ENCODE data around the gene NR3C1.
A peak's percentile ranks its signal among the peaks of the same experiment; 100 is the strongest.

Gene NR3C1

DNA sequence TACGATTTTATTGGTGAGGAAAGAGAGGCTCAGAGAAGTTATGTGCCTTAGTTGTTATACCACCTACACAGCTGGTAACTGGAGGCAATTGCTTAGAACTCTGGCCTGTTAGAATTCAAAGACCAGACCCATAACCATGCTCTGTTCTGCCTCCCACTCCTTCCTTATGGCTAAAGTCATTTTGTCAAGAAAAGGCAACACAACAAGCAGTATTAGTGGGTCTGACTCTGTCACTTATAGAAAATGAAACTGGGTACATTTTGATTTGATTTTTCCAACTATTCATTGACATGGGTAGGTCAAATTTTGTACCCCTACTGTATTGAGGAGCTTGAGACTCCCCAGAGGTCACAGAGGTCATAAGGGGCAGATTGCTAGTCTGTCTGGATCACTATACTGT, 44.5 kb upstream of the NR3C1 start:
- Histone ChIP-seq H3K27me3 (ENCODE audit: control insufficient read depth, low read length) (no peaks in the 10 kb centered on the region), H3K9me3 (ENCODE audit: control insufficient read depth, insufficient read depth, low read length) (no peaks in the 10 kb centered on the region), H3K4me3 (ENCODE audit: low read length) (no peak overlapping the region), H3K9me2 (replicated peaks; ENCODE audit: control insufficient read depth, low read length) (no peaks in the 10 kb centered on the region), H3K36me3 (ENCODE audit: control insufficient read depth, low read length) (no peaks in the 10 kb centered on the region), H3K79me2 (ENCODE audit: control insufficient read depth, low read length) (no peaks in the 10 kb centered on the region), H3K27ac (ENCODE audit: low read depth, low read length) (no peak overlapping the region), H4K20me1 (ENCODE audit: control insufficient read depth, insufficient read depth, low read depth, low read length) (no peaks in the 10 kb centered on the region), H3F3A (ENCODE audit: control insufficient read depth, insufficient read depth) (no peaks in the 10 kb centered on the region), H3K4me2 (ENCODE audit: low read length) (no peak overlapping the region), H3K4me1 (ENCODE audit: control insufficient read depth, low read length) (peaks cover 33% of the 10 kb centered on the region)
- no peak for TF ChIP-seq EZH2phosphoT487 (IDR thresholded peaks at IDR 0.05; ENCODE audit: borderline replicate concordance, low read length)
- TF ChIP-seq, protein P1, sequence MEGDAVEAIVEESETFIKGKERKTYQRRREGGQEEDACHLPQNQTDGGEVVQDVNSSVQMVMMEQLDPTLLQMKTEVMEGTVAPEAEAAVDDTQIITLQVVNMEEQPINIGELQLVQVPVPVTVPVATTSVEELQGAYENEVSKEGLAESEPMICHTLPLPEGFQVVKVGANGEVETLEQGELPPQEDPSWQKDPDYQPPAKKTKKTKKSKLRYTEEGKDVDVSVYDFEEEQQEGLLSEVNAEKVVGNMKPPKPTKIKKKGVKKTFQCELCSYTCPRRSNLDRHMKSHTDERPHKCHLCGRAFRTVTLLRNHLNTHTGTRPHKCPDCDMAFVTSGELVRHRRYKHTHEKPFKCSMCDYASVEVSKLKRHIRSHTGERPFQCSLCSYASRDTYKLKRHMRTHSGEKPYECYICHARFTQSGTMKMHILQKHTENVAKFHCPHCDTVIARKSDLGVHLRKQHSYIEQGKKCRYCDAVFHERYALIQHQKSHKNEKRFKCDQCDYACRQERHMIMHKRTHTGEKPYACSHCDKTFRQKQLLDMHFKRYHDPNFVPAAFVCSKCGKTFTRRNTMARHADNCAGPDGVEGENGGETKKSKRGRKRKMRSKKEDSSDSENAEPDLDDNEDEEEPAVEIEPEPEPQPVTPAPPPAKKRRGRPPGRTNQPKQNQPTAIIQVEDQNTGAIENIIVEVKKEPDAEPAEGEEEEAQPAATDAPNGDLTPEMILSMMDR (IDR thresholded peaks at IDR 0.05; ENCODE audit: low read depth, low read length, poor library complexity, severe bottlenecking), result no peak

DNA sequence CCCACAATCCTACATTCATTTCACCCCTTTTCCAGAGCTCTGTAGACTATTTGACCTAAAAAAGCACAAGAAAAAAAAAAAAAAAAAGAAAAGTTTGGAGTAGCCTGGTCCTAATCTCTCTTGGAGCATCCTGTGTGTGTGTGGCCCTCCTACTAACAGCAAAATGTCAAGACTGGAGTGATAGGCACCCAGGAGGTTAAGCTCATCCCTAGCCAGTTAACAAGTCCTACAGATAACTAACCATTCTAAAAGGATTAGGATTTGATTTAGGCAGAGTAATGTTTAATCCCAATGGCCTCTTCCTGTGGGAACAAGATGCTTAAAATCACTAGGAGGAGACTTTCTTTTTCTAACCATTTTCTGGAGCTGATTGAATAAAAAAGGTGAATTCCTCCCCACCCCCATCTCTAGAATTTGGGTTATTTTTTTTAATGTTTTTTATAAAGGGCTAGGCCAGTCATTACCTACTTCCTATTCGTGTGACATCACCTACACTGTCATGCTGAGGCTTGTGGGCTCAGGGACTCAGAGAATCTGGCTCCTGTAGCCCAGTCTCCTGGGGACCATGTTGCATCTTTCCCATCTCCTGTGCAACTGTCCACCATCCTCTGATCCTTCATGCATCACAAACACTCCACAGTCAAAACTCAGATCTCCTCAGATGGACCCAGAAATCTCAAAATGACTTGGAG, 43.2 kb upstream of the NR3C1 start:
- no peak overlapping the region for H3K27ac ChIP-seq (ENCODE audit: low read depth, low read length)
- peaks cover 33% of the 10 kb centered on the region for H3K4me1 ChIP-seq (ENCODE audit: control insufficient read depth, low read length)
- no peaks in the 10 kb centered on the region for H3K79me2 ChIP-seq (ENCODE audit: control insufficient read depth, low read length)
- no peak for TF ChIP-seq EZH2phosphoT487 (IDR thresholded peaks at IDR 0.05; ENCODE audit: borderline replicate concordance, low read length)
- TF ChIP-seq, protein P1 (IDR thresholded peaks at IDR 0.05; ENCODE audit: low read depth, low read length, poor library complexity, severe bottlenecking), result no peak
- H4K20me1 ChIP-seq (ENCODE audit: control insufficient read depth, insufficient read depth, low read depth, low read length), result no peaks in the 10 kb centered on the region
- no peaks in the 10 kb centered on the region for H3K36me3 ChIP-seq (ENCODE audit: control insufficient read depth, low read length)
- H3K4me2 ChIP-seq (ENCODE audit: low read length), result 0 out of 2 replicates have a peak overlapping the region, but pooled peaks have one; percentile 3
- H3K4me3 ChIP-seq (ENCODE audit: low read length), result no peak overlapping the region
- no peaks in the 10 kb centered on the region for H3K27me3 ChIP-seq (ENCODE audit: control insufficient read depth, low read length)
- H3K9me3 ChIP-seq (ENCODE audit: control insufficient read depth, insufficient read depth, low read length), result no peaks in the 10 kb centered on the region
- peaks cover 4% of the 10 kb centered on the region; the same call in 1 of the 2 replicates for H3F3A ChIP-seq (ENCODE audit: control insufficient read depth, insufficient read depth)
- no peaks in the 10 kb centered on the region for H3K9me2 ChIP-seq (replicated peaks; ENCODE audit: control insufficient read depth, low read length)

DNA sequence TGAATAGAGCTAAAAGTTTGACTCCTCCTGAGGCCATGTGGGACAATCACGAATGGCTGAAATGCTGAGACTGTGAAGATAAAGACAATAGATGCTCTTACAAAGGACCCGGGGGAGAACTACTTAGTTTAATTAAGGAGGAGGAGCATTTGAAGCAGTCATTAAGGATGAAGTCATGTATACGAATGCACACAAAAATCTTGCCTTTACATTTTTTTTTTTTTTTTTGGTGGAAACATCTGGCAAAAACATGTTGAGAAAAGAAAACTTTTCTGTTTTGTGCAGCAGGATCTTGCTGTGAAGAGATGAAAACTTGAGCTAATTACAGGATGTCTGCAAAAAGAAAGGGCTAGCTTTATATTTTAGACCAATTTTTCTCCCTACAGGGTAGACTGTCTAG, 42.3 kb upstream of the NR3C1 start:
- H3K27me3 ChIP-seq (ENCODE audit: control insufficient read depth, low read length), result no peaks in the 10 kb centered on the region
- H3F3A ChIP-seq (ENCODE audit: control insufficient read depth, insufficient read depth), result peaks cover 4% of the 10 kb centered on the region; the same call in 1 of the 2 replicates
- no peaks in the 10 kb centered on the region for H4K20me1 ChIP-seq (ENCODE audit: control insufficient read depth, insufficient read depth, low read depth, low read length)
- H3K9me3 ChIP-seq (ENCODE audit: control insufficient read depth, insufficient read depth, low read length), result no peaks in the 10 kb centered on the region
- peaks cover 34% of the 10 kb centered on the region for H3K4me1 ChIP-seq (ENCODE audit: control insufficient read depth, low read length)
- H3K27ac ChIP-seq (ENCODE audit: low read depth, low read length), result no peak overlapping the region
- H3K9me2 ChIP-seq (replicated peaks; ENCODE audit: control insufficient read depth, low read length), result no peaks in the 10 kb centered on the region
- no peak overlapping the region for H3K4me2 ChIP-seq (ENCODE audit: low read length)
- H3K79me2 ChIP-seq (ENCODE audit: control insufficient read depth, low read length), result no peaks in the 10 kb centered on the region
- TF ChIP-seq EZH2phosphoT487 (IDR thresholded peaks at IDR 0.05; ENCODE audit: borderline replicate concordance, low read length), result no peak
- TF ChIP-seq, protein P1 (IDR thresholded peaks at IDR 0.05; ENCODE audit: low read depth, low read length, poor library complexity, severe bottlenecking), result no peak
- H3K4me3 ChIP-seq (ENCODE audit: low read length), result no peak overlapping the region
- H3K36me3 ChIP-seq (ENCODE audit: control insufficient read depth, low read length), result no peaks in the 10 kb centered on the region
